Trophoblast cell (in vitro differentiated cells and primary cell): ENCODE data around the gene PPP1CC.

Experiments
- DNase-seq, 2 donors: peaks; one replicate each; pipeline ENCODE4 v3.0.0-alpha.2; 2016
- H2AFZ ChIP-seq: 2 replicates; pipeline ENCODE4 v1.6.1; 2013; ENCODE audit warnings: low read length, moderate library complexity, mild to moderate bottlenecking; ENCODE audit not compliant: insufficient read depth, poor library complexity
- H2AK5ac ChIP-seq: 2 replicates; pipeline ENCODE4 v1.6.1; 2013; ENCODE audit warnings: mild to moderate bottlenecking, low read length
- H2BK120ac ChIP-seq: 2 replicates; pipeline ENCODE4 v1.6.1; 2013; ENCODE audit warnings: low read length, mild to moderate bottlenecking, moderate library complexity; ENCODE audit not compliant: insufficient read depth, poor library complexity
- H2BK12ac ChIP-seq: 2 replicates; pipeline ENCODE4 v1.6.1; 2013; ENCODE audit warnings: mild to moderate bottlenecking, low read length, moderate library complexity
- H2BK5ac ChIP-seq: 2 replicates; pipeline ENCODE4 v1.6.1; 2013; ENCODE audit warnings: low read length, low read depth, moderate library complexity, mild to moderate bottlenecking; ENCODE audit not compliant: poor library complexity
- H3K14ac ChIP-seq: 2 replicates; pipeline ENCODE4 v1.6.1; 2013; ENCODE audit warnings: mild to moderate bottlenecking, low read length
- H3K18ac ChIP-seq: 2 replicates; pipeline ENCODE4 v1.6.1; 2013; ENCODE audit warnings: mild to moderate bottlenecking, low read length
- H3K23ac ChIP-seq: 2 replicates; pipeline ENCODE4 v1.6.1; 2013; ENCODE audit warnings: low read length
- H3K27ac ChIP-seq: 2 replicates; pipeline ENCODE4 v1.5.1; 2013; ENCODE audit warnings: low read depth, mild to moderate bottlenecking, inconsistent platforms, low read length, moderate library complexity
- H3K27me3 ChIP-seq: 2 replicates; pipeline ENCODE4 v1.6.1; 2013; ENCODE audit warnings: inconsistent platforms, mild to moderate bottlenecking, low read length, moderate library complexity; ENCODE audit not compliant: insufficient read depth
- H3K36me3 ChIP-seq, 2 experiments: 1 replicate in 1 of 2; 2 replicates in 1 of 2; pipeline ENCODE4 v1.6.1; 2013; ENCODE audit warnings: low read length in 2 of 2, mild to moderate bottlenecking in 2 of 2, moderate library complexity in 1 of 2; ENCODE audit not compliant: insufficient read depth in 2 of 2, control insufficient read depth in 1 of 2
- H3K4ac ChIP-seq: 2 replicates; pipeline ENCODE4 v1.6.1; 2013; ENCODE audit warnings: low read depth, mild to moderate bottlenecking, low read length, moderate library complexity
- H3K4me1 ChIP-seq, 2 experiments: 1 replicate in 1 of 2; 2 replicates in 1 of 2; pipeline ENCODE4 v1.6.1; 2013; ENCODE audit warnings: low read length in 2 of 2, mild to moderate bottlenecking in 2 of 2, moderate library complexity in 1 of 2; ENCODE audit not compliant: insufficient read depth in 2 of 2, control insufficient read depth in 1 of 2
- H3K4me2 ChIP-seq: 2 replicates; pipeline ENCODE4 v1.6.1; 2013; ENCODE audit warnings: inconsistent platforms, mild to moderate bottlenecking, low read length, moderate library complexity
- H3K4me3 ChIP-seq: 2 replicates; pipeline ENCODE4 v1.5.1; 2013; ENCODE audit warnings: mild to moderate bottlenecking, low read depth, low read length, inconsistent platforms
- H3K79me1 ChIP-seq: one replicate; pipeline ENCODE4 v1.6.1; 2013; ENCODE audit warnings: low read length
- H3K79me2 ChIP-seq: 2 replicates; pipeline ENCODE4 v1.6.1; 2013; ENCODE audit warnings: low read length, mild to moderate bottlenecking; ENCODE audit not compliant: control insufficient read depth, insufficient read depth, poor library complexity
- H3K9ac ChIP-seq: 2 replicates; pipeline ENCODE4 v1.6.1; 2013; ENCODE audit warnings: mild to moderate bottlenecking, low read length
- H3K9me3 ChIP-seq: 2 replicates; pipeline ENCODE4 v1.6.1; 2013; ENCODE audit warnings: low read depth, mild to moderate bottlenecking, control low read depth, inconsistent platforms, low read length; ENCODE audit not compliant: insufficient read depth
- H4K12ac ChIP-seq: 2 replicates; pipeline ENCODE4 v1.6.1; 2013; ENCODE audit warnings: low read depth, mild to moderate bottlenecking, low read length, moderate library complexity
- H4K8ac ChIP-seq: 2 replicates; pipeline ENCODE4 v1.6.1; 2013; ENCODE audit warnings: low read depth, mild to moderate bottlenecking, low read length, moderate library complexity
- H4K91ac ChIP-seq: one replicate; pipeline ENCODE4 v1.6.1; 2013; ENCODE audit warnings: low read depth, mild to moderate bottlenecking, low read length, moderate library complexity
- WGBS: extraction: QIAGEN DNeasy Blood & Tissue Kit; methylation state at CpG from one replicate; pipeline ENCODE4 v1.1.7; 2013; ENCODE audit warnings: missing lambda C conversion rate; ENCODE audit not compliant: insufficient read length, insufficient coverage; ENCODE audit errors: extremely low coverage; 5-methylcytosine and 5-hydroxymethylcytosine counted together

Gene PPP1CC

GRCh38 chr12:110778833-110779577 lies 36.3 kb upstream of the PPP1CC start:
- DNase-seq = no peak
- H4K8ac ChIP-seq = no peak overlapping the region
- no peaks in the 10 kb centered on the region for H3K27me3 ChIP-seq
- no peak overlapping the region for H3K4ac ChIP-seq
- H3K14ac ChIP-seq = no peak overlapping the region
- WGBS = no CpG with 5 or more reads among the region's 7 CpGs
- no peaks in the 10 kb centered on the region for H3K4me1 ChIP-seq
- H3K4me2 ChIP-seq = no peak overlapping the region
- no peaks in the 10 kb centered on the region for H3K36me3 ChIP-seq
- H3K79me1 ChIP-seq = no peaks in the 10 kb centered on the region
- no peaks in the 10 kb centered on the region for H3K79me2 ChIP-seq
- no peak overlapping the region for H2AK5ac ChIP-seq
- no peak overlapping the region for H4K91ac ChIP-seq
- no peak overlapping the region for H3K23ac ChIP-seq
- H3K9me3 ChIP-seq = no peaks in the 10 kb centered on the region
- no peak overlapping the region for H2BK120ac ChIP-seq
- no peak overlapping the region for H3K18ac ChIP-seq
- H3K9ac ChIP-seq = no peak overlapping the region
- no peak overlapping the region for H2AFZ ChIP-seq
- no peak overlapping the region for H4K12ac ChIP-seq
- H2BK5ac ChIP-seq = no peak overlapping the region
- H3K4me3 ChIP-seq = no peak overlapping the region
- H3K27ac ChIP-seq = no peak overlapping the region
- no peak overlapping the region for H2BK12ac ChIP-seq

GRCh38 chr12:110776410-110776809 lies 33.7 kb upstream of the PPP1CC start:
- Histone ChIP-seq H3K9me3 (no peaks in the 10 kb centered on the region), H3K79me1 (no peaks in the 10 kb centered on the region), H3K14ac (no peak overlapping the region), H3K18ac (no peak overlapping the region), H4K91ac (no peak overlapping the region), H4K12ac (no peak overlapping the region), H3K27ac (no peak overlapping the region), H3K9ac (no peak overlapping the region), H2BK5ac (no peak overlapping the region), H2BK12ac (no peak overlapping the region), H2BK120ac (no peak overlapping the region), H3K23ac (no peak overlapping the region), H3K4ac (no peak overlapping the region), H3K4me3 (no peak overlapping the region), H4K8ac (no peak overlapping the region), H3K4me2 (no peak overlapping the region), H3K79me2 (no peaks in the 10 kb centered on the region), H2AK5ac (no peak overlapping the region), H3K4me1 (no peaks in the 10 kb centered on the region), H2AFZ (no peak overlapping the region), H3K27me3 (no peaks in the 10 kb centered on the region), H3K36me3 (no peaks in the 10 kb centered on the region)
- DNase-seq = no peak
- WGBS = no CpG with 5 or more reads among the region's 4 CpGs

- H3K4ac ChIP-seq = no peak overlapping the region
- no peaks in the 10 kb centered on the region for H3K79me2 ChIP-seq
- DNase-seq = no peak
- no peak overlapping the region for H2AK5ac ChIP-seq
- no peak overlapping the region for H4K8ac ChIP-seq
- H3K4me1 ChIP-seq = no peaks in the 10 kb centered on the region
- no peaks in the 10 kb centered on the region for H3K9me3 ChIP-seq
- H3K27ac ChIP-seq = no peak overlapping the region
- no peak overlapping the region for H2BK5ac ChIP-seq
- H3K9ac ChIP-seq = no peak overlapping the region
- WGBS = no CpG with 5 or more reads among the region's 1 CpG
- H3K4me2 ChIP-seq = no peak overlapping the region
- H3K18ac ChIP-seq = no peak overlapping the region
- H3K79me1 ChIP-seq = no peaks in the 10 kb centered on the region
- H3K4me3 ChIP-seq = no peak overlapping the region
- H2AFZ ChIP-seq = no peak overlapping the region
- H4K91ac ChIP-seq = no peak overlapping the region
- H2BK12ac ChIP-seq = no peak overlapping the region
- H3K14ac ChIP-seq = no peak overlapping the region
- no peak overlapping the region for H3K23ac ChIP-seq
- H2BK120ac ChIP-seq = no peak overlapping the region
- no peaks in the 10 kb centered on the region for H3K36me3 ChIP-seq
- H4K12ac ChIP-seq = no peak overlapping the region
- no peaks in the 10 kb centered on the region for H3K27me3 ChIP-seq
Measured at GRCh38 chr12:110775997-110776396, 33.3 kb upstream of the PPP1CC start.

GRCh38 chr12:110774824-110775223 lies 32.1 kb upstream of the PPP1CC start:
- H4K8ac ChIP-seq = no peak overlapping the region
- no peak overlapping the region for H2BK5ac ChIP-seq
- H2BK12ac ChIP-seq = no peak overlapping the region
- H3K23ac ChIP-seq = no peak overlapping the region
- no peak overlapping the region for H4K12ac ChIP-seq
- no peak overlapping the region for H3K4me3 ChIP-seq
- no CpG with 5 or more reads among the region's 2 CpGs for WGBS
- no peak overlapping the region for H3K14ac ChIP-seq
- H3K79me1 ChIP-seq = no peaks in the 10 kb centered on the region
- H2AFZ ChIP-seq = no peak overlapping the region
- H3K4me1 ChIP-seq = no peaks in the 10 kb centered on the region
- H3K79me2 ChIP-seq = no peaks in the 10 kb centered on the region
- no peak for DNase-seq
- H2AK5ac ChIP-seq = no peak overlapping the region
- no peak overlapping the region for H4K91ac ChIP-seq
- H3K4me2 ChIP-seq = no peak overlapping the region
- no peak overlapping the region for H2BK120ac ChIP-seq
- no peaks in the 10 kb centered on the region for H3K9me3 ChIP-seq
- H3K18ac ChIP-seq = no peak overlapping the region
- H3K9ac ChIP-seq = no peak overlapping the region
- H3K36me3 ChIP-seq = no peaks in the 10 kb centered on the region
- H3K4ac ChIP-seq = no peak overlapping the region
- no peaks in the 10 kb centered on the region for H3K27me3 ChIP-seq
- no peak overlapping the region for H3K27ac ChIP-seq
